SK-N-SH treated with all-trans-retinoic acid at 6 μM for 48 hours (cell line): ENCODE results near the gene EID2.

ENCODE experiments used
- ARNTL ChIP-seq: fragments of 450-650 bp; formaldehyde crosslinking; IDR thresholded peaks from 2 replicates; pipeline ENCODE4 v1.5.0; 2020; ENCODE audit warnings: low read depth, mild to moderate bottlenecking, moderate library complexity, borderline replicate concordance
- CSDC2 ChIP-seq: fragments of 250-450 bp; sonication (Bioruptor Pico); IDR thresholded peaks from 2 replicates; pipeline ENCODE4 v1.5.0; 2020; ENCODE audit warnings: mild to moderate bottlenecking, moderate library complexity
- ESRRG ChIP-seq: fragments of 250-450 bp; sonication (Bioruptor Pico); IDR thresholded peaks from 2 replicates; pipeline ENCODE4 v1.6.1; 2021; ENCODE audit warnings: mild to moderate bottlenecking
- ISL1 ChIP-seq: fragments of 250-450 bp; sonication (Bioruptor Pico); IDR thresholded peaks from 2 replicates; pipeline ENCODE4 v2.1.2; 2022; ENCODE audit warnings: mild to moderate bottlenecking, moderate library complexity
- PPARA ChIP-seq: fragments of 250-450 bp; sonication (Bioruptor Pico); IDR thresholded peaks from 2 replicates; pipeline ENCODE4 v1.5.0; 2020; ENCODE audit warnings: mild to moderate bottlenecking, borderline replicate concordance
- RARB ChIP-seq: fragments of 250-450 bp; sonication (Bioruptor Pico); IDR thresholded peaks from 2 replicates; pipeline ENCODE4 v1.8.0; 2021; ENCODE audit warnings: mild to moderate bottlenecking, moderate library complexity
- SNAI2 ChIP-seq: fragments of 250-450 bp; sonication (Bioruptor Pico); IDR thresholded peaks from 2 replicates; pipeline ENCODE4 v1.5.0; 2020; ENCODE audit warnings: mild to moderate bottlenecking, moderate library complexity
- TCF4 ChIP-seq: fragments of 250-450 bp; sonication (Bioruptor Pico); IDR thresholded peaks from 2 replicates; pipeline ENCODE4 v1.8.0; 2021; ENCODE audit warnings: mild to moderate bottlenecking, moderate library complexity, borderline replicate concordance
- ZC3H10 ChIP-seq: fragments of 250-450 bp; sonication (Bioruptor Pico); IDR thresholded peaks from 2 replicates; pipeline ENCODE4 v1.5.1; 2021; ENCODE audit warnings: mild to moderate bottlenecking, moderate library complexity
- ZFP3 ChIP-seq: fragments of 250-450 bp; sonication (Bioruptor Pico); IDR thresholded peaks from 2 replicates; pipeline ENCODE4 v1.5.0; 2020; ENCODE audit warnings: mild to moderate bottlenecking, moderate library complexity
- ZNF565 ChIP-seq: fragments of 450-650 bp; formaldehyde crosslinking; conservative IDR thresholded peaks from 2 replicates; pipeline ENCODE4 v1.5.0; 2020; ENCODE audit warnings: low read depth, mild to moderate bottlenecking, moderate library complexity
- ZNF8 ChIP-seq: fragments of 450-650 bp; formaldehyde crosslinking; IDR thresholded peaks from 2 replicates; pipeline ENCODE4 v1.5.0; 2020; ENCODE audit warnings: mild to moderate bottlenecking, moderate library complexity
- TF ChIP-seq, protein P1 (sequence below): fragments of 250-450 bp; sonication (Bioruptor Pico); IDR thresholded peaks from 2 replicates; pipeline ENCODE4 v1.5.1; 2020; ENCODE audit warnings: low read depth, mild to moderate bottlenecking, moderate library complexity
- TF ChIP-seq, protein P2 (sequence below): fragments of 250-450 bp; sonication (Bioruptor Pico); IDR thresholded peaks from 2 replicates; pipeline ENCODE4 v1.8.0; 2020; ENCODE audit warnings: mild to moderate bottlenecking, moderate library complexity, borderline replicate concordance

DNA sequence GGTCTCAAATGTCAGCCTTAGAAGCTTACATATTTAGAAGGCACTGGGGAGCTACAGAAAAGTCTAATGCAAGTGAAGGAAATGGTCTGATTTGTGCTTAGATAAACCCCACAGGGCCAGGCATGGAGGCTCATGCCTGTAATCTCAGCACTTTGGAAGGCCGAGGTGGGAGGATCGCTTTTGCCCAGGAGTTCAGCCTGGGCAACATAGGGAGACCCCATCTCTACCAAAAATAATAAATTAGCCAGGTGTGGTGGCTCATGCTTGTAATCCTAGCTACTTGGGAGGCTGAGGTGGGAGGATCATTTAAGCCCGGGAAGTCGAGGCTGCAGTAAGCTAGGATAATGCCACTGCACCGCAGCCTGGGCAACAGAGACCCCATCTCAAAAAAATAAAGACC, 43.9 kb downstream of the EID2 start:
- TF ChIP-seq, protein P1, sequence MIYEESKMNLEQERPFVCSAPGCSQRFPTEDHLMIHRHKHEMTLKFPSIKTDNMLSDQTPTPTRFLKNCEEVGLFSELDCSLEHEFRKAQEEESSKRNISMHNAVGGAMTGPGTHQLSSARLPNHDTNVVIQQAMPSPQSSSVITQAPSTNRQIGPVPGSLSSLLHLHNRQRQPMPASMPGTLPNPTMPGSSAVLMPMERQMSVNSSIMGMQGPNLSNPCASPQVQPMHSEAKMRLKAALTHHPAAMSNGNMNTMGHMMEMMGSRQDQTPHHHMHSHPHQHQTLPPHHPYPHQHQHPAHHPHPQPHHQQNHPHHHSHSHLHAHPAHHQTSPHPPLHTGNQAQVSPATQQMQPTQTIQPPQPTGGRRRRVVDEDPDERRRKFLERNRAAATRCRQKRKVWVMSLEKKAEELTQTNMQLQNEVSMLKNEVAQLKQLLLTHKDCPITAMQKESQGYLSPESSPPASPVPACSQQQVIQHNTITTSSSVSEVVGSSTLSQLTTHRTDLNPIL (CRISPR knock-in tag), result no peak
- no peak for TF ChIP-seq RARB (CRISPR knock-in tag)
- no peak for TF ChIP-seq ARNTL
- TF ChIP-seq SNAI2 (CRISPR knock-in tag), result no peak
- TF ChIP-seq ISL1 (CRISPR knock-in tag), result no peak
- TF ChIP-seq, protein P2, sequence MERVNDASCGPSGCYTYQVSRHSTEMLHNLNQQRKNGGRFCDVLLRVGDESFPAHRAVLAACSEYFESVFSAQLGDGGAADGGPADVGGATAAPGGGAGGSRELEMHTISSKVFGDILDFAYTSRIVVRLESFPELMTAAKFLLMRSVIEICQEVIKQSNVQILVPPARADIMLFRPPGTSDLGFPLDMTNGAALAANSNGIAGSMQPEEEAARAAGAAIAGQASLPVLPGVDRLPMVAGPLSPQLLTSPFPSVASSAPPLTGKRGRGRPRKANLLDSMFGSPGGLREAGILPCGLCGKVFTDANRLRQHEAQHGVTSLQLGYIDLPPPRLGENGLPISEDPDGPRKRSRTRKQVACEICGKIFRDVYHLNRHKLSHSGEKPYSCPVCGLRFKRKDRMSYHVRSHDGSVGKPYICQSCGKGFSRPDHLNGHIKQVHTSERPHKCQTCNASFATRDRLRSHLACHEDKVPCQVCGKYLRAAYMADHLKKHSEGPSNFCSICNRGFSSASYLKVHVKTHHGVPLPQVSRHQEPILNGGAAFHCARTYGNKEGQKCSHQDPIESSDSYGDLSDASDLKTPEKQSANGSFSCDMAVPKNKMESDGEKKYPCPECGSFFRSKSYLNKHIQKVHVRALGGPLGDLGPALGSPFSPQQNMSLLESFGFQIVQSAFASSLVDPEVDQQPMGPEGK (CRISPR knock-in tag), result no peak
- TF ChIP-seq PPARA (CRISPR knock-in tag), result no peak
- TF ChIP-seq ZNF8 (CRISPR knock-in tag), result no peak
- TF ChIP-seq CSDC2 (CRISPR knock-in tag), result no peak
- TF ChIP-seq ZNF565 (CRISPR knock-in tag), result no peak
- no peak for TF ChIP-seq ZC3H10 (CRISPR knock-in tag)
- no peak for TF ChIP-seq TCF4 (CRISPR knock-in tag)
- no peak for TF ChIP-seq ZFP3 (CRISPR knock-in tag)
- no peak for TF ChIP-seq ESRRG (CRISPR knock-in tag)
